GM21390 (cell line): ENCODE results near the gene ATP12A.

Experiments
- ATAC-seq: cut with Tn5 transposase; IDR thresholded peaks from one replicate; pipeline ENCODE4 v1.9.1; 2021; ENCODE audit not compliant: unreplicated experiment

ATP12A gene

GRCh38 chr13:24725379-24725778, 45.2 kb downstream of the ATP12A start:
- no peak for ATAC-seq

GRCh38 chr13:24727731-24728601, 47.8 kb downstream of the ATP12A start:
- ATAC-seq, result peak; percentile 69

GRCh38 chr13:24730873-24731567, 50.8 kb downstream of the ATP12A start:
- peak; percentile 76 for ATAC-seq

GRCh38 chr13:24734950-24735349, 54.7 kb downstream of the ATP12A start:
- no peak for ATAC-seq

- ATAC-seq, result no peak
Measured at GRCh38 chr13:24737042-24737441, 56.8 kb downstream of the ATP12A start.

GRCh38 chr13:24738366-24738847, 58.2 kb downstream of the ATP12A start:
- ATAC-seq, result no peak

- ATAC-seq, result no peak
Measured at GRCh38 chr13:24740014-24740890, 60.0 kb downstream of the ATP12A start.

- ATAC-seq, result no peak
Measured at GRCh38 chr13:24741016-24741662, 60.9 kb downstream of the ATP12A start.

GRCh38 chr13:24741791-24742190, 61.6 kb downstream of the ATP12A start:
- ATAC-seq, result no peak

GRCh38 chr13:24742294-24742693, 62.1 kb downstream of the ATP12A start:
- ATAC-seq, result no peak

- ATAC-seq, result no peak
Measured at GRCh38 chr13:24742977-24743376, 62.8 kb downstream of the ATP12A start.

GRCh38 chr13:24744247-24744646, 64.0 kb downstream of the ATP12A start:
- ATAC-seq, result no peak

GRCh38 chr13:24745516-24745860, 65.3 kb downstream of the ATP12A start:
- ATAC-seq, result no peak

GRCh38 chr13:24745861-24746617, 65.8 kb downstream of the ATP12A start:
- ATAC-seq, result no peak

- no peak for ATAC-seq
Measured at GRCh38 chr13:24746618-24747247, 66.5 kb downstream of the ATP12A start.

GRCh38 chr13:24747248-24748060, 67.2 kb downstream of the ATP12A start:
- ATAC-seq, result no peak

GRCh38 chr13:24748061-24748400, 67.8 kb downstream of the ATP12A start:
- ATAC-seq, result no peak

- ATAC-seq, result no peak
Measured at GRCh38 chr13:24759197-24759596, 79.0 kb downstream of the ATP12A start.
